Stimulated activated CD4-positive, alpha-beta T cell treated with anti-CD3 and anti-CD28 coated beads, Interleukin-2, amount 100 ng/mL, for 4 hours (primary cell): Measurements from ENCODE around the gene MALSU1.
A peak's percentile ranks its signal among the peaks of the same experiment; 100 is the strongest.

ENCODE experiments used
- DNase-seq: peaks from one replicate; pipeline ENCODE4 v3.0.0-alpha.2; 2020; ENCODE audit warnings: low read depth

MALSU1 gene

DNA sequence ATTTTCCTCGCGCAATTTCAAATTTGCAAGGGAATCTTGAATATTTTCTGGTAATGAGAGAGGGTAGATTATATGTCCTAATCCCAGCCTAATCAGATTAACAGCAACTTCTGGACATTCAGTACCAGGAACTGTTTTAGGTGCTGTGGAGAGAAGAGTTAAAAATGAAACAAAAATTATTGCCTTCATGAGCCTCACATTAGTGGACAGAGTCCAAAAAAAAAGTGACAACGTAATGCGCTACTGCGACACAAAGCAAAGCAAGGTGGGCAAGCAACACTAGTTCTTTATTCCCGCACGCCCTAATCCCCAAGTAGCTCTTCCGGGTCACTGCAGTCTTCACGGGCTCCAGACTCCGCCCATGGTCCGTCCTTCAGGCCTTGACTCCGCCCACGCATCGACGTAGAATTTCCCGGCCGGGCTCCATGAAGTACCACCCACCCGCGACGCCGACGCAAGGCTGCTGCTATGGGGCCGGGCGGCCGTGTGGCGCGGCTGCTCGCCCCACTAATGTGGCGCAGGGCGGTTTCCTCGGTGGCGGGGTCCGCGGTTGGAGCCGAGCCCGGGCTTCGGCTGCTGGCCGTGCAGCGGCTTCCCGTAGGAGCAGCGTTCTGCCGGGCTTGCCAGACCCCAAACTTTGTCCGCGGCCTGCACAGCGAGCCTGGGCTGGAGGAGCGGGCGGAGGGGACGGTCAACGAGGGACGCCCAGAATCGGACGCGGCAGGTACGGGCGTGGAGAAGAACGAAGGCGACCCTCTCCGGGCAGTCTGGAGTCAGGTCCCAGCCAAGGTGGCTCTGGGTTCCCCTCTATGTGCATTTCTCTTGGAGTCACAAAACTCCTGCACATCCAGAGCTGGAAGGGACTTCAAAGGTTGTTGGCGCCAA is at the start of gene MALSU1:
TSS of gene MALSU1 (plus strand) at position 455 of the 885 bp plus-strand sequence. CDS start at position 469, 14 bp downstream.
- peak; percentile 97 for DNase-seq

GRCh38 chr7:23249486-23249885 is 49.7 kb upstream of the MALSU1 start:
- no peak for DNase-seq

DNA sequence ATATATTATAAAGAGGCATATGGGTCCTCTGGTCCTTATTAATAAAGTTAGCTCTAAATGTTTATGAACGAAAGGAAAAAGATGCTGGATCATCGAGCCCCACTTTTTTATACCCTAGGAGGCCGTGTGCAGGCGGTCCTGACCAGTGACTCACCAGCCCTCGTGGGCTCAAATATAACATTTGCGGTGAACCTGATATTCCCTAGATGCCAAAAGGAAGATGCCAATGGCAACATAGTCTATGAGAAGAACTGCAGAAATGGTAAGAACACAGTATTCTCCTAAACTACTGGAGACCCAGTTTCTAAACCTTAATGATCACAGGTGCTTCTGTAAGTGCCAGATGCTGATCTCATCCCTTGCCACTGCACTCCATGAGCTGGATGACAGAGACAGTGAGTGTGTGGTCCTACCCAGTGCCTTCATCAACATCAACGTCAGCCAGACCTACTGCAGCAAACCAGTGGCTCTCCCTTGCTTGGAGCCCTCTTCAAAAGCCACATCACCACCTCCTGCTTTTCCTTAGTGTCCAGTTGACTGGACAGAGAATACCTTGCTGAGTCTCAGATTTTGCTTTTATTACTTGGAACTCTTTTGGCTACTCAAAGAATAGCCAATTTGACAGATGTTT is 45.0 kb upstream of the MALSU1 start:
- DNase-seq: no peak

DNA sequence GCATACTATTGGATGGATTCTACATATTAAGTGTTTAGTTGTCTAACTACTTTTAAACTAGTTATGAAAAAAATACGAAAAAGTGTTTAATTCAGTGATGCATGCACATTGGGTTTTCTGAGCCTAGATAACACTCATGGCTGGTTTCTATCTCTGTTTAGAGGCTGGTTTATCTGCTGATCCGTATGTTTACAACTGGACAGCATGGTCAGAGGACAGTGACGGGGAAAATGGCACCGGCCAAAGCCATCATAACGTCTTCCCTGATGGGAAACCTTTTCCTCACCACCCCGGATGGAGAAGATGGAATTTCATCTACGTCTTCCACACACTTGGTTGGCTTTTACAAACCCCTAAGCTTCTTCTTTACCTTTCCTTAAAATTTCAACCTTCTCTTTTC is 42.4 kb upstream of the MALSU1 start:
- no peak for DNase-seq

DNA sequence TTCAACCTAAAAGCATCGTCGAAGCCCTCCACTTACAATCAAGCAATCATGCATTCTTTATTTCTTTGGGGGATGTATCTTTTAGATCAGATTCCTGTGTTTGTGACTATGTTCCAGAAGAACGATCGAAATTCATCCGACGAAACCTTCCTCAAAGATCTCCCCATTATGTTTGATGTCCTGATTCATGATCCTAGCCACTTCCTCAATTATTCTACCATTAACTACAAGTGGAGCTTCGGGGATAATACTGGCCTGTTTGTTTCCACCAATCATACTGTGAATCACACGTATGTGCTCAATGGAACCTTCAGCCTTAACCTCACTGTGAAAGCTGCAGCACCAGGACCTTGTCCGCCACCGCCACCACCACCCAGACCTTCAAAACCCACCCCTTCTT is 38.8 kb upstream of the MALSU1 start:
- DNase-seq: no peak

DNA sequence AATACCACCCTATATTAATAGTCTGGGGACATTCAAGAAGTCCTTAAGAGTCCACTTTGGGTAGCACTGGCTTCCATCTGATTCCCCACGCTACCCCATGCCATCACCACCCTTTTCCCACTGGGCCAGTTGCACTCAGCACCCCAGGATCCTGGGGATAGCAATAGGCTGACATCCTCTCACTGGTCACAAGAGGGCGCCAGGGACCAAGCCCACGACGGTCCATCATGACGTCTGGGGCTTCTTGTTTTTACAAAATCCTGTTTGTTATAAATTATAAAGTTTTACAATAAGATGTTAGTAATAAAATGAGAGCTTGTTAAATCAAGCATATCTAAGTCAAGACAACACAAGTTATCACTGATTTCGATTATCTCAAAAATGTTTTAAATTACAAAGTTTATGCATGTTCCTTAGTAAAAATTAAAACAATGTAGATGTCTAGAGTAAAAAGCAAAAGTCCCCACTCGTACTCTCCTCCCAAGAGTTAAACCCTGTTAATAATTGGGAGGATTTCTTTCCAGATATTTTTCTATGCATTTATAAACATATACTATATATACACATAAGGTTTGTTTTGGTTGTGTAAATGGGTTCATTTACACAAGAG is 37.2 kb upstream of the MALSU1 start:
- peak; percentile 25 for DNase-seq

DNA sequence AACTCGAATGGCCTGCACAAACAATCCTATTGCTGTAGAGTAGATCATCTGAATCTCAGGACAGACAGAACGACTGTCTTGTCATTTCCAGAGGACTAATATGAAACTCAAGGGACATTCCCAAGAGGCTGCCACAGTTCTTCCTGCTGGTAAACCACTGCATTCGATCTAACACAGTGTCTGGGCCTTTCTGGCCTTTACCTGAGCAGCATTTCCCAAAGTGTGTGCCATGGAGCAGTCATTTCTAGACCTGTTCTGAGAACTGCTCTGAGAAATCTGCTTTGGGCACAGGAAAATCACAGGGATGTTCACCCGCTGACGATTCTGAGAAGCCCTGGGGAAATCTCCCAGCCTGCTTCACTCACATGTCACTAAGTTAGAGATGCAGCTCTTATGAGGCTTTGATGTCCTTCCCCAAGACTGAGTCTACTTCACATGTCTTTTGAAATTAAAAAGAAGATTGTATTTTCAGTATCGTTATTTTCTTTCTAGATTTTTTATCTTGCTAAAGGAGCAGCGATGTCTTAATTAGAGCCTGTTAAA is 34.2 kb upstream of the MALSU1 start:
- no peak for DNase-seq

GRCh38 chr7:23266918-23267317 is 32.2 kb upstream of the MALSU1 start:
- no peak for DNase-seq

- no peak for DNase-seq
These were observed 31.8 kb upstream of the MALSU1 start for GRCh38 chr7:23267357-23267756.

- no peak for DNase-seq
These were observed 31.0 kb upstream of the MALSU1 start for GRCh38 chr7:23268167-23268566.

DNA sequence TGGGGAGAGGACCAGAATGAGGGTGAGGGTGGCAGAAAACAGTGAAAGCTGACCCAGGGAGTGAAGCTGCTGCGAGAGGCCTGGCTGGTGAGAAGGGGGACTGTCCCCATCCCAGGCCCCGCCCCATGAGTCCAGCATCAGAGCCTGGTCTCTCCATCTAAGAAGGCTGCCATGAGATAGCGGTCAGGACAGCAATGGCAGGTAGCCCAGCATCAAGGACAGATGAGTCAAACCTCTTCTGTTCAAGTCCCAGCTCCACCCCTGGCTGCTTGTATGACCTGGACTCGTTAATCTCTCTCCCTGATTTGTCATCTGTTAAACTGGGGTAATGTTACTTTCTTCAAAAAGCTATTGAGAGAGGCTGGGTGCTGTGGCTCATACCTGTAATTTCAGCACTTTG is 30.4 kb upstream of the MALSU1 start:
- no peak for DNase-seq

GRCh38 chr7:23272275-23272674 is 26.9 kb upstream of the MALSU1 start:
- DNase-seq: no peak

- peak; percentile 91 for DNase-seq
These were observed 26.0 kb upstream of the MALSU1 start for GRCh38 chr7:23273141-23273599.

GRCh38 chr7:23275912-23276311 is 23.2 kb upstream of the MALSU1 start:
- no peak for DNase-seq

DNA sequence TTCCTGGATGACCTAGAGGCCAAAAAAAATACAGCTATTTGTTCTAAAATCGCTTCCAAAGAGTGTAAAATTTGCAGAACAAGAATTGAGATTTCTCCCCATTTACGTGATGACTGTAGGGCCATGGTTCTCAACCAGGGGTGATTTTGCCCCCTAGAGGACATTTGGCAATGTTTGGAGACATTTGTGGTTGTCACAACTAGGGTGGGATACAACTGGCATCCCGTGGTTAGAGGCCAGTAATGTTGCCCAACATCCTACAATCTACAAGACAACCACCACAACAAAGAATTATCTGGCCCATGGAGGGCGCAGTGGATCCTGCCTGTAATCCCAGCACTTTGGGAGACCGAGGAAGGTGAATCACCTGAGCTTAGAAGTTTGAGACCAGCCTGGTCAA is 22.8 kb upstream of the MALSU1 start:
- DNase-seq: no peak

DNA sequence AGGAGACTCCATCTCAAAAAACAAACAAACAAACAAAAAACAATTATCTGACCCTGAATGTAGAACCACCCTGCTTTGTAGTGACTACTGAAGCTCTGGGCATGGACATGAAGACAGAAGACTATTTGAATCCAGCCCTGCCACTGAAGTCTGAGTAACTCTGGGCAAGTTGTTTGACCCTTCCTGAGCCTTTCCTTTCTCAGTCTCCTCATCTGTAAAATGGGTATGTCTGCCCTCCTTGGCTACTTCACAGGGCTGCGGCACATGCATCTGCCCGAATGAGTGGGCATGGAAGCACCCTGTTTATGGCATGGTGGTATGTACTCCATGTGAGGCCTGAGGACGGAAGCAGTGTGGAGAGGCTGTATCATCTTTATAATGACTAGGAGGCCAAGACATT is 22.2 kb upstream of the MALSU1 start:
- no peak for DNase-seq

- peak; percentile 16 for DNase-seq
These were observed 21.7 kb upstream of the MALSU1 start for GRCh38 chr7:23277359-23277989.

DNA sequence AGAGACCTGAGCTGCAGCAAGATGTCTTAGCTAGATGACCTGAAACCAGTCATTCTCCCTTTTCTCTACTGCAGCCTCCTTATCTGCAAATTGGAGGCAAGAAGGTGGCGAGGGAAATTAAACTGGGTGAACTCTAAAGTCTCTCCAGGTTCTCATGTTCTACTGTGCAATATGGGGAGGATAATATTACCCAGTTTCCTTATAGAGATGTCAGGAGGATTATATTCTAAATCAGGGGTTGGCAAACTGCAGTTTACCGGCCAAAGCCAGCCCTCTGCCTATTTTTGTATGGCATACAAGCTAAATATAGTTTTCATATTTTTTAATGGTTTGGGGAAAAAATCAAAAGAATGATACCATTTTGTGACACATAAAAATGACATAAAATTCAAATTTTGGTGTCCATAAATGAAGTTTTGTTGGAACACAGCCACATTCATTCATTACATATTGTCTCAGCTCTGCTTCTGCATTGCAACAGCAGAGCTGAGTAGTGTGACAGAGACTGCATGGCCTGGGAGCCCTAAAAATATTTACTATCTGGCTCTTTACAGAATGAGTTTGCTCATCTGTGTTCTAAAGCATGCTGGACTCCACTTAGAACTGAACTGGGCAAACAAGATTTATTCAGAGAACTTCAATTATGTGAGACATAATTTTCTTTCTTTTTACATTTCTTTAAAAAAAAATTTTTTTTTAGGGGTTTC is 19.2 kb upstream of the MALSU1 start:
- no peak for DNase-seq

DNA sequence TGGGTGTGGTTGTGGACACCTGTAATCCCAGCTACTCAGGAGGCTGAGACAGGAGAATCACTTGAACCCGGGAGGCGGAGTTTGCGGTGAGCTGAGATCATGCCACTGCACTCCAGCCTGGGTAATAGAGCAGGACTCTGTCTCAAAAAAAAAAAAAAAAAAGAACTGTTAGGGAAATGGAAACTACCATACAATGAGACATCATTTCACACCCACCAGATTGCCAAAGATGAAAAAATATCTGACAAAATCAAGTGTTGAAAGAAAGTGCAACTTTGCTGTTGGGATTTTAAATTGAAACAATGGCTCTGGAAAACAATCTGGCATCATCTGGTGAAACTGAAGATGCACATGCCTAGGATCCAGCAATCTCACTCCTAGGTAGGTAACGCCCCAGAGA is 16.1 kb upstream of the MALSU1 start:
- DNase-seq: no peak

GRCh38 chr7:23284871-23285270 is 14.3 kb upstream of the MALSU1 start:
- no peak for DNase-seq
